ENCODE data around the gene CGREF1.

The CGREF1 gene

GRCh38 chr2:27051902-27052645 lies 66.9 kb downstream of the CGREF1 start:
- POLR2A ChIA-PET (ENCODE audit: low non-redundant PET), result interaction anchor here (1.6 kb wide), 2 partner anchors 19 to 20 kb away, joined by 3 read pairs; partner anchors contain the start of gene TMEM214
- no peak for TF ChIP-seq CTCF (conservative IDR thresholded peaks at IDR 0.05; ENCODE audit: low read depth)

GRCh38 chr2:27050996-27051901 lies 67.7 kb downstream of the CGREF1 start, which contains the start of gene AGBL5:
Gene AGBL5, plus strand, starts transcription at chr2:27051668. Its CDS starts 1,291 bp downstream, at chr2:27052959.
- ChIA-PET CTCF (interaction anchor here (0.5 to 1.7 kb wide), 5 partner anchors 12 to 253 kb away, joined by 3 to 6 read pairs (median 4); no protein-coding TSS in a partner anchor), POLR2A (ENCODE audit: low non-redundant PET) (interaction anchor here (0.8 to 1.6 kb wide), 4 partner anchors 13 to 34 kb away, joined by 3 to 7 read pairs (median 4); partner anchors contain the start of gene TMEM214)
- peak; percentile 99 for DNase-seq (ENCODE audit: low spot score)
- H3K27ac ChIP-seq, result peak within 1 kb of the TSS; percentile 93
- no peak for TF ChIP-seq CTCF (conservative IDR thresholded peaks at IDR 0.05; ENCODE audit: low read depth)

More at GRCh38 chr2:27051902-27052645, 66.9 kb downstream of the CGREF1 start:
- no peak for DNase-seq (ENCODE audit: low spot score)
- CTCF ChIA-PET, result interaction anchor here (0.6 kb wide), 2 partner anchors 8 to 9 kb away, joined by 3 to 6 read pairs; no protein-coding TSS in a partner anchor
- peak overlapping the region; percentile 93 for H3K27ac ChIP-seq
